ENCODE data around the gene OR52D1. TPM values are rescaled to one million over a fixed set of nuclear protein-coding genes. Genes with fewer than 3 reads are reported as not detected.

OR52D1 gene
- total RNA-seq, 2 experiments from 2014 or later: not detected

DNA sequence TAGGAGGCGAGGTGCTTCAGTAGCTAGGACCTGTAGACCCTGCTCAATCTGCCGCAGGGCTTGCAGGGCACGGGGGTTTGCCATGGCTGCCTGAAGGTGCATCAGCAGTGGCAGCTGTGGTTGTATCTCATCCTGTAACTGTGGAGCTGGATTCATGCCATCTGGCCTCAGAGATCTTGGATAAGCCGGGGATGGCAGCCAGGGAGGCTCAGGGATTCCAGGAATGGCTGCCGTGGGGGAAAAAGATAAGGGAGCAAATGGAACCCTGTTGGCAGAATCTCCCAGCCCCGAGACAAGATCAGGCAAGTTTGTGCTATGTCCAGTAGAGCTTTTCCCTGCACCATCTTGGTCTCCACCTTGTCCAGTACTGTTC is 19.4 kb downstream of the OR52D1 start:
- Mint-ChIP-seq H3K4me3 (no peak overlapping the region), H3K27me3 (no peaks in the 10 kb centered on the region), H3K9me3 (no peaks in the 10 kb centered on the region), H3K4me1 (ENCODE audit: low read depth) (no peaks in the 10 kb centered on the region), H3K36me3 (ENCODE audit: low read depth) (no peaks in the 10 kb centered on the region), H3K27ac (no peak overlapping the region)
- no peak for DNase-seq
- intact Hi-C loops (cut with DNase I, micrococcal nuclease): no loop called here
- ChIA-PET CTCF (no interaction called here), POLR2A (no interaction called here)
- TF ChIP-seq, protein P1, sequence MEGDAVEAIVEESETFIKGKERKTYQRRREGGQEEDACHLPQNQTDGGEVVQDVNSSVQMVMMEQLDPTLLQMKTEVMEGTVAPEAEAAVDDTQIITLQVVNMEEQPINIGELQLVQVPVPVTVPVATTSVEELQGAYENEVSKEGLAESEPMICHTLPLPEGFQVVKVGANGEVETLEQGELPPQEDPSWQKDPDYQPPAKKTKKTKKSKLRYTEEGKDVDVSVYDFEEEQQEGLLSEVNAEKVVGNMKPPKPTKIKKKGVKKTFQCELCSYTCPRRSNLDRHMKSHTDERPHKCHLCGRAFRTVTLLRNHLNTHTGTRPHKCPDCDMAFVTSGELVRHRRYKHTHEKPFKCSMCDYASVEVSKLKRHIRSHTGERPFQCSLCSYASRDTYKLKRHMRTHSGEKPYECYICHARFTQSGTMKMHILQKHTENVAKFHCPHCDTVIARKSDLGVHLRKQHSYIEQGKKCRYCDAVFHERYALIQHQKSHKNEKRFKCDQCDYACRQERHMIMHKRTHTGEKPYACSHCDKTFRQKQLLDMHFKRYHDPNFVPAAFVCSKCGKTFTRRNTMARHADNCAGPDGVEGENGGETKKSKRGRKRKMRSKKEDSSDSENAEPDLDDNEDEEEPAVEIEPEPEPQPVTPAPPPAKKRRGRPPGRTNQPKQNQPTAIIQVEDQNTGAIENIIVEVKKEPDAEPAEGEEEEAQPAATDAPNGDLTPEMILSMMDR (IDR thresholded peaks at IDR 0.05): no peak
- no peak overlapping the region for H3K27ac ChIP-seq (ENCODE audit: low read depth in 1 of 2, low read length in 2 of 2)
- H3K27me3 ChIP-seq (ENCODE audit: control insufficient read depth in 1 of 2, insufficient read depth in 2 of 2, low read length in 2 of 2): peaks cover 0 to 2% of the 10 kb centered on the region in 2 experiments
- no peak overlapping the region for H3K4me3 ChIP-seq (ENCODE audit: low read length)
- no peaks in the 10 kb centered on the region for H3K36me3 ChIP-seq (ENCODE audit: insufficient read depth, low read length)
- no peaks in the 10 kb centered on the region for H3K9me3 ChIP-seq (ENCODE audit: control insufficient read depth in 1 of 2, insufficient read depth in 1 of 2, low read length in 2 of 2)
- H3K4me1 ChIP-seq (ENCODE audit: insufficient read depth, low read length): no peaks in the 10 kb centered on the region
- no peak for ATAC-seq (ENCODE audit: poor library complexity)

DNA sequence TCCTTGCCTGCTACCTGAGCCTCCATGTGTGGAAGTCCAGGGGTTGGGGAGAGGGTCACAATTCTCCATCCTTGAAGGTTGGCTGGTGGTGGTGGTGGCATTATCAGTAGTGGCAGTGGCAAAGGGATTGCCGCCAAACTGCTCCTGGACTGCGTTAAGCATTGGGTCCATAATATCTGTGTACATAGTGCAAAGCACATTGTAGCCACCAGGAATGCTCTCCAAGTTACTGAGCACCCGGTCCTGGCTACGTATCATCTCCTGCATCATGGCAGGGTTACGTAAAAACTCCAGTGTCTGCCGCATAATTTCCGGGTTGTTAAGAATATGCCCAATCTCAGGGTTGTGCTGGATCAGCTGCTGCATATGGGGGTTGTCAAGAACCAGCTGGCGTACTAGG is 20.1 kb downstream of the OR52D1 start:
- Histone ChIP-seq H3K4me3 (ENCODE audit: low read length) (no peak overlapping the region), H3K4me1 (ENCODE audit: insufficient read depth, low read length) (no peaks in the 10 kb centered on the region), H3K27ac (ENCODE audit: low read depth in 1 of 2, low read length in 2 of 2) (no peak overlapping the region), H3K27me3 (ENCODE audit: control insufficient read depth in 1 of 2, insufficient read depth in 2 of 2, low read length in 2 of 2) (peaks cover 0 to 2% of the 10 kb centered on the region in 2 experiments), H3K36me3 (ENCODE audit: insufficient read depth, low read length) (no peaks in the 10 kb centered on the region), H3K9me3 (ENCODE audit: control insufficient read depth in 1 of 2, insufficient read depth in 1 of 2, low read length in 2 of 2) (no peaks in the 10 kb centered on the region)
- intact Hi-C loops (cut with DNase I, micrococcal nuclease): no loop called here
- Mint-ChIP-seq H3K4me1 (ENCODE audit: low read depth) (no peaks in the 10 kb centered on the region), H3K27me3 (no peaks in the 10 kb centered on the region), H3K4me3 (no peak overlapping the region), H3K9me3 (no peaks in the 10 kb centered on the region), H3K36me3 (ENCODE audit: low read depth) (no peaks in the 10 kb centered on the region), H3K27ac (no peak overlapping the region)
- ChIA-PET CTCF (no interaction called here), POLR2A (no interaction called here)
- TF ChIP-seq, protein P1 (IDR thresholded peaks at IDR 0.05): no peak
- DNase-seq (no peak), ATAC-seq (ENCODE audit: poor library complexity) (no peak)

DNA sequence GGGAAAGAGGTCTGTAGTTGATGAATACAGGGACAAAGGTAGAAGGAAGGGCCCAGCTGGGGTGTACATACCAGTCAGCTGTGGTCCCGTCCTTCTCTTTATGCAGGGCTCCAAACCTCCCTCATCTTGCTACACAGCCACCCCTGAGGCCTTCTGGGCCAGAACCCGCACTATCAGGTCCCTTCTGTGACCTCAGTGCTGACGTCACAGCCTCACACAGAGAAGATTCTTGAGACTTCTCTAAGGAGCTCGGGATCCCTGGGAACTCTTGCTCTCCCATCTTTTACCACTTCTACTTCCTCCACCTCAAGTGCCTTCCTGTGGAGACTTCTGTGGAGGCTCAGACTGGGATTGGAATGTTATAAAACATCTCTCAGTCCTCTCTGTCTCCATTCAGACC is 21.3 kb downstream of the OR52D1 start, which contains the start of gene UBQLN3:
TSS of gene UBQLN3 (minus strand) at position 155 of the 400 bp plus-strand sequence. CDS start 399 bp downstream, outside the sequence.
- ATAC-seq (ENCODE audit: poor library complexity) (no peak), DNase-seq (no peak)
- TF ChIP-seq, protein P1 (IDR thresholded peaks at IDR 0.05): no peak
- POLR2A ChIA-PET: no interaction called here
- H3K27ac Mint-ChIP-seq: no peak within 1 kb of the TSS
- H3K27me3 Mint-ChIP-seq: no peaks in the 10 kb centered on the region
- Histone ChIP-seq H3K27ac (ENCODE audit: low read depth in 1 of 2, low read length in 2 of 2) (no peak within 1 kb of the TSS), H3K9me3 (ENCODE audit: control insufficient read depth in 1 of 2, insufficient read depth in 1 of 2, low read length in 2 of 2) (no peaks in the 10 kb centered on the region), H3K36me3 (ENCODE audit: insufficient read depth, low read length) (no peaks in the 10 kb centered on the region), H3K4me1 (ENCODE audit: insufficient read depth, low read length) (no peaks in the 10 kb centered on the region), H3K4me3 (ENCODE audit: low read length) (no peak within 1 kb of the TSS), H3K27me3 (ENCODE audit: control insufficient read depth in 1 of 2, insufficient read depth in 2 of 2, low read length in 2 of 2) (peaks cover 0 to 2% of the 10 kb centered on the region in 2 experiments)
- CTCF ChIA-PET: no interaction called here
- H3K4me1 Mint-ChIP-seq (ENCODE audit: low read depth): no peaks in the 10 kb centered on the region
- H3K36me3 Mint-ChIP-seq (ENCODE audit: low read depth): no peaks in the 10 kb centered on the region
- no peaks in the 10 kb centered on the region for H3K9me3 Mint-ChIP-seq
- intact Hi-C loops (cut with DNase I, micrococcal nuclease): no loop called here
- no peak within 1 kb of the TSS for H3K4me3 Mint-ChIP-seq
